NCI-H2196 treated with DMSO at 0.1 percent for 48 hours (cell line): ENCODE results near the gene COQ4.

Source experiments
- DNase-seq: peaks from one replicate; lab custom pipeline; 2025; ENCODE audit not compliant: unreplicated experiment; lab: John Stamatoyannopoulos, UW

Gene COQ4

GRCh38 chr9:128340691-128341434 lies 18.2 kb downstream of the COQ4 start:
- DNase-seq = no peak

DNA sequence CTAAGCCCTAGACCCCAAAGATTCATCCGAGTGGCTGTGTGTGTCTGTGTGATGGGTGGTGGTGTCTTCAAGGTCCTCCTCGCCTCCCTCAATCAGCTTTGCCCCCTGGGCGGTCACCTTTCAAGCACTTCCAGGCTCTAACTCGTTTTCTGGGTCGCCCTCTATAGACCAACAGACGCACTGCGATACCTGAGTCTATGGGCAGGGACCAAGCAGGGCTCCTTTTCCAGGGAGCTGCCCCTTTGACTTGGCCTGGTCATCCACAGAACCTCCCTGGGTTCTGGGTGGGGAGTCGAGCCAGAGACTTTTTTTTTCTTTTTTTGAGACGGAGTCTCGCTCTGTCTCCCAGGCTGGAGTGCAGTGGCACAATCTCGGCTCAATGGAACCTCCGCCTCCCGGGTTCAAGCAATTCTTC lies 18.8 kb downstream of the COQ4 start:
- DNase-seq = peak; percentile 65

DNA sequence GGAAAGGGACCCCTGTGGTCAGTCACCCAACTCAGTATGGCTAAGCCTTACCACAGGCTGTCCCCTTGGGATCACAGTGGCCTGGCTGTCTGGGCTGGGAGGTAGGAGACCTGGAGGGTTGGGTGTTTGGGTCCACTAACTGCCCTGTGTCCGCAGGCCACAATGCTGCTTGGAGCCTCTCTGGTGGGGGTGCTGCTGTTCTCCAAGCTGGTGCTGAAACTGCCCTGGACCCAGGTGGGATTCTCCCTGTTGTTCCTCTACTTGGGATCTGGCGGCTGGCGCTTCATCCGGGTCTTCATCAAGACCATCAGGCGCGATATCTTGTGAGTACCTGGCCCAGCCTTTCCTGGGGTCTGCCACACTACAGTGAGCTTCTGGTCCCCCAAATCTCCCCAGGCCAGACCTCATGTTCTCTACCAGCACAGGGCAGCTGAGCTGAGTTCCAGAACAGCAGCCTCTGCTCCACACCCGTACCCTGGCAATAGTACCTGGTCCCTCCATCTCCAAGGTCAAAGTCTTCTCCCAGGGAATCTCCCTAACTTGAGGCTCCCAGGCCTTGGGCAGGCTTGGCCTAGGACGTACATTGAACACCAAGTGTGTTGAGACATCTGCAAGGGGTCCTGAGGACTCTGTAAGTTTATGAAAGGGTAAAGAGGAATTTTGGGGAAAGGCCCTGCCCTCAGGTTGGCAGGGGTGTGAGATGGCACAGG lies 20.5 kb downstream of the COQ4 start:
- no peak for DNase-seq

DNA sequence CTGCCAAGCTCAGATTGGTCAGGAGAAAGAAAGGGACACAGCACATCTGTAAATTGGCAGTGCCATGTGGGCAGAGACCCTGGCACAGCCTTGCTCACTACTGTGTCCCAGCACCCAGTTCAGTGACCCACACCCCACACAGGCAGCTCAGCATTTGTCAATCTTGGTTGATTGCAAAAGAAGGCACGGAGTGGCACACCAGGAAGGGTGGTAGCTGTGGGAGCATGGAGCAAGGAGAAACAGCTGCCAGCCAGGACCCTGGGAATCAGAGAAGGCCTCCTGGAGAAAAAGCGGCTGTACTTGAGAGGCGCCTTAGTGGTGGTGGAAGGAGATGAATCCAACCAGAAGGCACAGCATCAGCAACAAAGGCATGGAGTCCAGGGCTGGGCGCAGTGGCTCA lies 21.2 kb downstream of the COQ4 start:
- no peak for DNase-seq

GRCh38 chr9:128344931-128345605 lies 22.4 kb downstream of the COQ4 start:
- no peak for DNase-seq

- no peak for DNase-seq
These were observed 26.5 kb downstream of the COQ4 start for GRCh38 chr9:128349125-128349524.

- DNase-seq = no peak
These were observed 27.1 kb downstream of the COQ4 start for GRCh38 chr9:128349772-128350171.

DNA sequence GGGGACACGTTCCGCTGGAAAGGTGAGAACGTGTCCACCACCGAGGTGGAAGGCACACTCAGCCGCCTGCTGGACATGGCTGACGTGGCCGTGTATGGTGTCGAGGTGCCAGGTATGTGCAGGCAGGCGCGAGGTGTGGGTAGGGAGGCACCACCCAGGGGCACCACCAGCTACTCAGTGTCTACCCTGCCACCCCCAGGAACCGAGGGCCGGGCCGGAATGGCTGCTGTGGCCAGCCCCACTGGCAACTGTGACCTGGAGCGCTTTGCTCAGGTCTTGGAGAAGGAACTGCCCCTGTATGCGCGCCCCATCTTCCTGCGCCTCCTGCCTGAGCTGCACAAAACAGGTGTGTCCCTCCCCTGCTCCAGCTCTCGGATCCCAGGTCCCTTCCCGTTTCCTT lies 32.8 kb downstream of the COQ4 start:
- DNase-seq = no peak

GRCh38 chr9:128358090-128358489 lies 35.5 kb downstream of the COQ4 start:
- DNase-seq = no peak

GRCh38 chr9:128358861-128359260 lies 36.2 kb downstream of the COQ4 start:
- no peak for DNase-seq

DNA sequence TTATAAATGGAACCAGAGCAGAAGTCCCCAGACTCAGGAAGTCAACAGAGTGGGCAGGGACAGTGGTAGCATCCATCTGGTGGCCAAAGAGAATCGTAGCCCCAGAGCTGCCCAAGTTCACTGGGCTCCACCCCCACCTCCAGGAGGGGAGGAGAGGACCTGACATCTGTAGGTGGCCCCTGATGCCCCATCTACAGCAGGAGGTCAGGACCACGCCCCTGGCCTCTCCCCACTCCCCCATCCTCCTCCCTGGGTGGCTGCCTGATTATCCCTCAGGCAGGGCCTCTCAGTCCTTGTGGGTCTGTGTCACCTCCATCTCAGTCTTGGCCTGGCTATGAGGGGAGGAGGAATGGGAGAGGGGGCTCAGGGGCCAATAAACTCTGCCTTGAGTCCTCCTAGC lies 38.2 kb downstream of the COQ4 start:
- DNase-seq = no peak

DNA sequence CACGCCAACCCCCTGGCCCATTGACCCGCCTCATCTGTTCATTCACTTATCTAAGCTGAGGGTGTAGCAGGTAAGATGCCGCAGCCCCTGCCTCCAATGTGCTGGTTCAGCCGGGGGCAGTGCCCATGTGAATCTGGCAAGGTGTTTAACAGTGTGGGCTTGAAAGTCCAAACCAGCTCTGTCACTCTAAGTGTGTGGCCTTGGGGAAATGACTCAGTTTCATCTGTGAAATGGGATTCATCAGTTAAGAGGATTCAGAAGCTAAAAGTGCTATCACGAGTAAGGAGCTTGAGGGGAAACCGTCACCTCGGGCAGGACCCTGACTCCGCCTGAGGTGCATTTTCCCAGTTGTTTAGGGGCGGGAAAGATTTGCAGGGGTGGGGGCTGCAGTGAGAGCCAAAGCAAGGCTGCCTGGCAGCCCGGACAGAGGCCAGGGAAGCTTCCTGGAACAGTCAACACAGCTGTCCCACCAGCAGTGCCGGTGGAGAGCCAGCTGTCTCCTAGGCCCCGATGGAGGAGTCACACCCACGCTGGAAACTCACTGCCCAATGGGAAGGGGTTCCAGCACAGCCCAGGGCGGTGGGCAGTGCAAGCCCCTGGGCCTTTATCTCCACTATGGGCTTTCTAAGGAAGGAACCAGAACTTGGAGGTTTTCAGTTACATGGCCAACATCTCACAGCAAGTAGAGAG lies 38.8 kb downstream of the COQ4 start:
- DNase-seq = peak; percentile 51

DNA sequence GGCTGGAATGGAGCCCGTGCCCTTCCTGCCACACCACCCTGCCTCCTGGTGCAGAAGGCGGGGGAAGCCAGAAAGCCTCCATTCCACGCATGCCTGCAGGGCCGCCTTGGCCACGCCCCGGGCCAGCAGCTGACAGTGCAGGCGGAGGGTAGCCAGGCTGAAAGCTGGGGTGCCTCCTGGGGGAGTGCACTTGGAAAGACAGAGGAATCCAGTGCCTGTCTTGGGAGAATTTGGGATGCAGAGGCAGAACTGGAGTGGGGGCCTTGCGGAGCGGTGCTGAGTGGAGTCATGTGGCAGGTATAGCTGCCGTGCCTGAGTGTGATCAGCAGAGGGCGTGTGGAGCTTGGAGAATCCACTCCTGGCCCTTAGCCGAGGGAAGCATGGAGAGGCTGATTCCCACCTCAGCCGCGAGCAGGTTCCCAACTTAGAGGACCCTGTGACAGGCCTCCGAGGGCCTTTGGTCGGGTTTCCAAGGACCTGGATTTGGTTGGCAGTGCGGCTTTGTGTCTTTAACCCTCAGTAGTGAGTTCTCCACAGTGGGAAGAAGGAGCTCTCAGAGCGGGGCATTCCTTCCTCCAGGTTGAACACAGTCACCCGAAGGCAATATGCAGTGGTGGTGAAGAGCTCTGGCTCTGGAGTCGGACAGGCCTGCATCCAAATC lies 39.5 kb downstream of the COQ4 start:
- DNase-seq = peak; percentile 84

DNA sequence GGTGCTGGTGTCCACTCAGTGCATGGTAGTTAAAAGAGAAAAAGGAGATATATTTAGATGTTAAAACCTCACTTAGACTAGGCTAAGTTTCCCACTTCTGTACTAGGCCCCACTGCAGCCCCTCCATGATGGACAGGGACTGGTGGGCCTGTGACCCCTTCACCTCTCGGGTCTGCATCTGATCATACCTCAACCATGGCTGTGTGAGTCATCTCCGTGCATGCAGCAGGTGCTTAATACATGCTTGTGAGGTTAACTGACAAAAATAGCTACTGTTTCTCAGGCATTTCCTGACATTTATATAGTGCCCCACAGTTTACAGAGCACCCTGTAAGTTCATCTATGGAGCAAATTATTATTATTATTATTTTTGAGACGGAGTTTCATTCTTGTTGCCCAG lies 40.1 kb downstream of the COQ4 start:
- no peak for DNase-seq

DNA sequence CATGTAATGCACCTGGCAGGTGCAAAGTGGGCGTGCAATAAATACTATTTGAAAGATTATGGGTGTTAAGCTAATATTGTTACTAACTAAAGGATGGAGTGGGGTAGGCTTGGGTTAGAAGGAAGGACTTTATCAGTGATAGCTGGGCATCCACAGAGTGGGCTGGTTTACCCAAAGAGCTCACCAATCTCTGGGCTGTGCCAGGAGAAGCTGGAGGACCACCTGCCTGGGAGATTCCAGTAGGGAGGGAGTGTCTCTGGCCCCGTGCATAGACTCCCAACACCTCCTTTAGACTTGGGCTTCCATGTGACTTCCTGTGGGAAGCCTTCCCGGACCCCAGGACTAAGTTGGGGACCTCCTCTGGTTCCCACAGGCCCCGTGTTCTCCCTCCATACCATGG lies 42.9 kb downstream of the COQ4 start:
- no peak for DNase-seq

DNA sequence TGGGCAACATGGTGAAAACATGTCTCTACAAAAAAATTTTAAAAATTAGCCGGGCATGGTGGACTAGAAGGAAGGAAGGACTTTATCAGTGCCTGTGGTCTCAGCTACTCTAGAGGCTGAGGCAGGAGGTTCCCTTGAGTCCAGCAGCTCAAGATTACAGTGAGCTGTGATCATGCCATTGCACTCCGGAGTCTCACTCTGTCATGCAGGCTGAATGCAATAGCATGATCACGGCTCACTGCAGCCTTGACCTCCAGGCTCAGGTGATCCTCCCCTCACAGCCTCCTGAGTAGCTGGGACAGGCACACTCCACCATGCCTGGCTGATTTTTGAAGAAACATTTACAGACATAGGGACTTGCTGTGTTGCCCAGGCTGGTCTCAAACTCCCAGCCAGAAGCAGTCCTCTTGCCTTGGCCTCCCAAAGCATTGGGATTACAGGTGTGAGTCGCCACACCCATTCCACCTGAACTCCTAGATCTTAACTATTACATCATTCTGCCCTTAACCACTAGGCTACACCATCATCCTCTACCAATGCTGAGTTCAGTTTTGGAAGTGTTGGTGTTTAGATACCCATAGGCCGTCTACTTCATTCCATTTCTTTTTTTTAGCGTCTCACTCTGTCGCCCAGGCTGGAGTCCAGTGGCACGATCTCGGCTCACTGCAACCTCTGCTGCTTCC lies 46.5 kb downstream of the COQ4 start:
- no peak for DNase-seq

GRCh38 chr9:128370367-128370751 lies 47.7 kb downstream of the COQ4 start:
- no peak for DNase-seq

- DNase-seq = peak; percentile 92
These were observed 48.4 kb downstream of the COQ4 start, which contains the start of gene URM1 for GRCh38 chr9:128370752-128371629. Gene URM1 (plus strand): TSS chr9:128371374. CDS start chr9:128371381, 7 bp downstream.

- no peak for DNase-seq
These were observed 49.0 kb downstream of the COQ4 start for GRCh38 chr9:128371630-128372117.
